IMR-90 (cell line): Measurements from ENCODE around the gene RCHY1.

Experiments
- CEBPB ChIP-seq: IDR thresholded peaks from 2 replicates; pipeline ENCODE4 v1.6.1; 2012; ENCODE audit warnings: low read depth, low read length, improper control_type of control experiment
- FOS ChIP-seq: fragments of 150-350 bp; IDR thresholded peaks from 2 replicates; pipeline ENCODE4 v1.6.1; 2016; ENCODE audit warnings: low read depth, low read length
- MXI1 ChIP-seq: IDR thresholded peaks from 2 replicates; pipeline ENCODE4 v1.6.1; 2012; ENCODE audit warnings: low read depth, mild to moderate bottlenecking, low read length, moderate library complexity, borderline replicate concordance
- POLR2A ChIP-seq: IDR thresholded peaks from 2 replicates; pipeline ENCODE4 v1.6.1; 2012; ENCODE audit warnings: mild to moderate bottlenecking, low read depth, low read length
- RCOR1 ChIP-seq: IDR thresholded peaks from 2 replicates; pipeline ENCODE4 v1.6.1; 2012; ENCODE audit warnings: mild to moderate bottlenecking, low read length, improper control_type of control experiment; ENCODE audit not compliant: insufficient replicate concordance
- TF ChIP-seq, protein P1 (sequence below): conservative IDR thresholded peaks from 2 replicates; pipeline ENCODE4 v1.5.1; 2012; ENCODE audit warnings: mild to moderate bottlenecking, low read depth, low read length, improper control_type of control experiment

DNA sequence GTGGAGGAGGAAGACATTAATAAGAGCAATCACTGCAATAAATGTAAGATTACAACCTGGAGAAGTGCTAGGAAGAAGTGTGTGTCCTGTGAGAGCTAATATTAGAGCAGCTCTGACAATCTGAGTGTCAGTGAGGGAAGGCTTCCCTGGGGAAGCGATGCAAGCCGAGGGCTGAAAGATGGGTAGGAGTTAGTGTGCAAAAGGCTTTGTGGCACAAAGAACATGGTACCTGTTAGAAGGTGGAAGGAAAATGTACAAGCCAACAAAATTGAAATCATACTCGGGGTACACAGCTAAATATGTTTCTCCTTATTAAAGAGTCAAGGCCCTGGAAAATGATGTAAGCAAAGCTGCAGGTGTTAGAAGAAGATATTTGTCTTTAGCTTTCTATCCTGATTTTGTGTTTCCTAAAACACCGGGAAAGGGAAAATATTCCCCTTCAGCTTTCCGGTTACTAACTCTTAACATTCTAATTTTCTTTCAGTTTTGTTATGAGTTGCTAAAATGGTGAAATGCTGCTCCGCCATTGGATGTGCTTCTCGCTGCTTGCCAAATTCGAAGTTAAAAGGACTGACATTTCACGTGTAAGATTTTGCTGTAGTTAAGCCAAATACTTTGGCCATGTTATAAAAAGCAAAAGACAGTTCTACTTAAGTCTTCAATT lies 878 bp upstream of the RCHY1 start:
- TF ChIP-seq, protein P1, sequence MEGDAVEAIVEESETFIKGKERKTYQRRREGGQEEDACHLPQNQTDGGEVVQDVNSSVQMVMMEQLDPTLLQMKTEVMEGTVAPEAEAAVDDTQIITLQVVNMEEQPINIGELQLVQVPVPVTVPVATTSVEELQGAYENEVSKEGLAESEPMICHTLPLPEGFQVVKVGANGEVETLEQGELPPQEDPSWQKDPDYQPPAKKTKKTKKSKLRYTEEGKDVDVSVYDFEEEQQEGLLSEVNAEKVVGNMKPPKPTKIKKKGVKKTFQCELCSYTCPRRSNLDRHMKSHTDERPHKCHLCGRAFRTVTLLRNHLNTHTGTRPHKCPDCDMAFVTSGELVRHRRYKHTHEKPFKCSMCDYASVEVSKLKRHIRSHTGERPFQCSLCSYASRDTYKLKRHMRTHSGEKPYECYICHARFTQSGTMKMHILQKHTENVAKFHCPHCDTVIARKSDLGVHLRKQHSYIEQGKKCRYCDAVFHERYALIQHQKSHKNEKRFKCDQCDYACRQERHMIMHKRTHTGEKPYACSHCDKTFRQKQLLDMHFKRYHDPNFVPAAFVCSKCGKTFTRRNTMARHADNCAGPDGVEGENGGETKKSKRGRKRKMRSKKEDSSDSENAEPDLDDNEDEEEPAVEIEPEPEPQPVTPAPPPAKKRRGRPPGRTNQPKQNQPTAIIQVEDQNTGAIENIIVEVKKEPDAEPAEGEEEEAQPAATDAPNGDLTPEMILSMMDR, result no peak
- TF ChIP-seq POLR2A (no peak), CEBPB (no peak), RCOR1 (no peak), MXI1 (no peak), FOS (no peak)
